Ovary (tissue), 9 donors: ENCODE data around the gene CAMK1. TPM values are rescaled to one million over a fixed set of nuclear protein-coding genes. Genes with fewer than 3 reads are reported as not detected.

Source experiments
- DNase-seq, 5 donors: peaks; one replicate each; pipeline ENCODE4 v3.0.0-alpha.2; 2019 to 2020
- H3K27ac ChIP-seq, 2 donors: fragments of 200-600 bp; one replicate each; pipeline versions ENCODE4 v1.5.1 to v1.8.0; 2019 to 2022
- H3K27me3 ChIP-seq: fragments of 200-600 bp; one replicate; pipeline ENCODE4 v1.8.0; 2022
- H3K36me3 ChIP-seq: fragments of 200-600 bp; sonication (generic); one replicate; pipeline ENCODE4 v1.5.1; 2019
- H3K4me1 ChIP-seq: one replicate; pipeline ENCODE4 v1.8.1; 2013; ENCODE audit warnings: mild to moderate bottlenecking, moderate library complexity; ENCODE audit not compliant: insufficient read depth
- H3K4me3 ChIP-seq: fragments of 200-600 bp; sonication (generic); one replicate; pipeline ENCODE4 v1.5.1; 2017
- H3K9me3 ChIP-seq, 2 donors: fragments of 200-600 bp in 1 of 2; sonication (generic) in 1 of 2; one replicate each; pipeline versions ENCODE4 v1.5.1 to v1.8.1; 2013 to 2019; ENCODE audit warnings: mild to moderate bottlenecking in 1 of 2, moderate library complexity in 1 of 2
- EP300 ChIP-seq: sonication (generic); formaldehyde crosslinking; IDR thresholded peaks from one replicate; pipeline ENCODE4 v1.6.1; 2017; ENCODE audit warnings: antibody characterized with exemption
- POLR2A ChIP-seq: fragments of 450-650 bp; IDR thresholded peaks from one replicate; pipeline ENCODE4 v1.6.1; 2017; ENCODE audit warnings: antibody characterized with exemption, mild to moderate bottlenecking, moderate library complexity
- WGBS, 3 donors: extraction: QIAGEN DNeasy Blood & Tissue Kit in 1 of 3; methylation state at CpG; one replicate each; pipeline versions ENCODE4 v1.1.5 to v1.1.7; 2013 to 2017; 5-methylcytosine and 5-hydroxymethylcytosine counted together
- intact Hi-C, 4 donors: fragments of 100-400 bp; cut with DNase I; formaldehyde crosslinking; loops; one replicate each; pipeline versions ENCODE4 v1.11.0 to v1.15.1; 2022 to 2023
- polyA plus RNA-seq, 2 donors: library from polyadenylated mRNA; stranded (reverse); fragments of 200-250 nt in 1 of 2; fragments of 350-450 nt in 1 of 2; fragmentation: Illumina TruSeq in 1 of 2; extraction: RNeasy Lipid Tissue Mini Kit (QIAGEN cat#74804) in 1 of 2; gene quantifications; one replicate each; pipeline ENCODE4 v1.2.3, GENCODE V29; 2013 to 2014
- total RNA-seq, 7 donors: library from RNA; depleted of rRNA in 2 of 7; stranded (reverse); fragments of >200 nt in 2 of 7; fragmentation: NEBNext Ultra II Directional in 3 of 7; extraction: Animal tissue kit (Norgen Biotek cat#: 25700) in 3 of 7; gene quantifications; one replicate each; pipeline versions ENCODE4 v1.1.0 to v1.2.4, GENCODE V29; 2016 to 2023
- TF ChIP-seq, protein P1 (sequence below), 3 donors: fragments of 450-650 bp in 2 of 3; fragments of 200-600 bp in 1 of 3; IDR thresholded peaks; one replicate each; pipeline versions ENCODE4 v1.5.1 to v1.8.0; 2016 to 2022; ENCODE audit warnings: antibody characterized with exemption in 3 of 3, mild to moderate bottlenecking in 1 of 3
- donor health status: DM: no; HTN: no; CAD: no; lungs with moderate emphysema.
- donor health status: DM: no; HTN: no; CAD: no.
- donor health status: Bipolar disorder and iron deficiency.
- donor health status: DM: yes; HTN: yes; CAD: no.
- donor health status: DM: no; HTN: no; CAD: no.
- donor health status: DM: yes; HTN: yes; CAD: no.

CAMK1 gene
- total and polyA plus RNA-seq, 9 donors = 34.8 to 67.3 (median 46.6) TPM

DNA sequence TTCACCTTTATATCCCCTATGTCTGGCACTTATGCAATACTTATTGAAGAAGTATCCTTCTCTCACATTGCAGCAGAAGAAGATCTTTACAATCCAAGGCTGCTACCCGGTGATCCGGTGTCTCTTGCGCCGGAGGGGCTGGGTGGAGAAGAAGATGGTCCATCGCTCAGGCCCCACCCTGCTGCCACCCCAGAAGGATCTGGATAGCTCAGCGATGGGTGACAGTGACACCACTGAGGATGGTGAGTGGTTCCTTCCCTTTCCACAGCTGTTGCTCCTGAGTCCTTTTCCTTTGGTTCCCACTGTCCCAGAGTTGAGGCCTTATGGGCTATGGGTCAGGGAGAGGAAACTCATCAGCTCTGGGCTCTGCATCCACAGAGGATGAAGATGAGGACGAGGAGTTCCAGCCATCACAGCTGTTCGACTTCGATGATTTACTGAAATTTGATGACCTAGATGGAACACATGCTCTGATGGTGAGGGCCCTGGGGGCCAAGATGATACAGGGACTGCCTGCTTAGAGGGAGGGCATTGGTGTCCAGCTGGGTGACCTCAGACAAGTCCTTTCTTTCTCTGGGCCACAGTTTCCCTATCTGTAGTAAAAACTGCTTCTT, 43.2 kb upstream of the CAMK1 start:
- 91 to 95% (median 92%) methylated on average over 9 of the region's 9 CpGs for WGBS, 3 donors
- no peak overlapping the region for H3K27ac ChIP-seq
- no peak overlapping the region for H3K4me3 ChIP-seq
- peaks cover 8% of the 10 kb centered on the region for H3K4me1 ChIP-seq
- DNase-seq = no peak
- no peak for TF ChIP-seq EP300
- TF ChIP-seq POLR2A = no peak
- TF ChIP-seq, protein P1, sequence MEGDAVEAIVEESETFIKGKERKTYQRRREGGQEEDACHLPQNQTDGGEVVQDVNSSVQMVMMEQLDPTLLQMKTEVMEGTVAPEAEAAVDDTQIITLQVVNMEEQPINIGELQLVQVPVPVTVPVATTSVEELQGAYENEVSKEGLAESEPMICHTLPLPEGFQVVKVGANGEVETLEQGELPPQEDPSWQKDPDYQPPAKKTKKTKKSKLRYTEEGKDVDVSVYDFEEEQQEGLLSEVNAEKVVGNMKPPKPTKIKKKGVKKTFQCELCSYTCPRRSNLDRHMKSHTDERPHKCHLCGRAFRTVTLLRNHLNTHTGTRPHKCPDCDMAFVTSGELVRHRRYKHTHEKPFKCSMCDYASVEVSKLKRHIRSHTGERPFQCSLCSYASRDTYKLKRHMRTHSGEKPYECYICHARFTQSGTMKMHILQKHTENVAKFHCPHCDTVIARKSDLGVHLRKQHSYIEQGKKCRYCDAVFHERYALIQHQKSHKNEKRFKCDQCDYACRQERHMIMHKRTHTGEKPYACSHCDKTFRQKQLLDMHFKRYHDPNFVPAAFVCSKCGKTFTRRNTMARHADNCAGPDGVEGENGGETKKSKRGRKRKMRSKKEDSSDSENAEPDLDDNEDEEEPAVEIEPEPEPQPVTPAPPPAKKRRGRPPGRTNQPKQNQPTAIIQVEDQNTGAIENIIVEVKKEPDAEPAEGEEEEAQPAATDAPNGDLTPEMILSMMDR (IDR thresholded peaks at IDR 0.05) = no peak
- intact Hi-C loops = no loop called here
- no peaks in the 10 kb centered on the region for H3K36me3 ChIP-seq
- H3K9me3 ChIP-seq = no peaks in the 10 kb centered on the region
- H3K27me3 ChIP-seq = no peaks in the 10 kb centered on the region

DNA sequence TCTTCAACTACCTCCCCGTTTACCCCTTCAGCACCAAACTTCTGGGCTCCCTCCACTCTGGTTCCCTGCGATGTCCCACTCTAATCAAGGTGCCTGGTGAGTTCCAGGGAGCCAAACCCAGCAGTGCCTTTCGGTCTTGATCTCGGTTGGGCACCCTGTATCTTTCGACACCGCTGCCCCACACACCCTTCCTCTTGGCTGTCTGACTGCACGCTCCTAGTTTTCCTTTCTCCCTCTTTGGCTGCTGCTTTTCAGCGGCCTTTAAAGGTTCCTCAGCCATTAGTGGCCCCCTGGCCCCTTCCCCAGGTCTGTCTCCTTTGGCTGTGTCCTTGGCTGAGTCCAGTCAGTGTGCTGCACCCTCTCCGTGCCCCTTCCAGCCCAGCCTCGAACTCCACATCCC, 41.1 kb upstream of the CAMK1 start:
- Histone ChIP-seq H3K36me3 (no peaks in the 10 kb centered on the region), H3K4me3 (peak overlapping the region; percentile 65), H3K4me1 (peaks cover 8% of the 10 kb centered on the region), H3K27me3 (no peaks in the 10 kb centered on the region), H3K27ac (peak overlapping the region; percentile 54 to 92), H3K9me3 (no peaks in the 10 kb centered on the region)
- TF ChIP-seq POLR2A (no peak), EP300 (no peak)
- TF ChIP-seq, protein P1 (IDR thresholded peaks at IDR 0.05) = no peak
- WGBS, 3 donors = 43 to 54% (median 51%) methylated on average over 10 of the region's 10 CpGs
- intact Hi-C loops = no loop called here
- no peak for DNase-seq

DNA sequence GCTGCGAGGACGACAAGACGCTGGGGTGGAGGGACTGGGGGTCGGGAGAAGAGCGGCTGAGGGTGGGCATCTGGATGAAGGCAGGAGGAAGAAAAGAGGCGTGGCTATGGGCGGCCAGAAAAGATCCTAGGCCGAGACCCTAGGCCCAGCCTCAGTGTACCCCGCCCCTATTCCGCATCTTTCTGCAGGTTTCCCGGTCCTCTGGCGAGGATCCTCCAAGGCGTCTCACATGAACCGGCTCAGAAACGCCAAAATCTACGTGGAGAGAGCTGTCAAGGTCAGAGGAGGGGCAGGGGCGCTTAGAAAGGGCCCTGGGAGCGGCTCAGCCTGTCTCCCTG, 40.7 kb upstream of the CAMK1 start:
- Histone ChIP-seq H3K4me3 (peak overlapping the region; percentile 65), H3K9me3 (no peaks in the 10 kb centered on the region), H3K27me3 (no peaks in the 10 kb centered on the region), H3K27ac (peak overlapping the region; percentile 0 to 92), H3K36me3 (no peaks in the 10 kb centered on the region), H3K4me1 (peaks cover 8% of the 10 kb centered on the region)
- peak in 3 of 5 donors; percentile 37 to 61 (median 44) for DNase-seq
- intact Hi-C loops = no loop called here
- no peak for TF ChIP-seq EP300
- no peak for TF ChIP-seq POLR2A
- TF ChIP-seq, protein P1 (IDR thresholded peaks at IDR 0.05) = no peak
- WGBS, 3 donors = 0 to 4% (median 2%) methylated on average over 18 of the region's 18 CpGs

DNA sequence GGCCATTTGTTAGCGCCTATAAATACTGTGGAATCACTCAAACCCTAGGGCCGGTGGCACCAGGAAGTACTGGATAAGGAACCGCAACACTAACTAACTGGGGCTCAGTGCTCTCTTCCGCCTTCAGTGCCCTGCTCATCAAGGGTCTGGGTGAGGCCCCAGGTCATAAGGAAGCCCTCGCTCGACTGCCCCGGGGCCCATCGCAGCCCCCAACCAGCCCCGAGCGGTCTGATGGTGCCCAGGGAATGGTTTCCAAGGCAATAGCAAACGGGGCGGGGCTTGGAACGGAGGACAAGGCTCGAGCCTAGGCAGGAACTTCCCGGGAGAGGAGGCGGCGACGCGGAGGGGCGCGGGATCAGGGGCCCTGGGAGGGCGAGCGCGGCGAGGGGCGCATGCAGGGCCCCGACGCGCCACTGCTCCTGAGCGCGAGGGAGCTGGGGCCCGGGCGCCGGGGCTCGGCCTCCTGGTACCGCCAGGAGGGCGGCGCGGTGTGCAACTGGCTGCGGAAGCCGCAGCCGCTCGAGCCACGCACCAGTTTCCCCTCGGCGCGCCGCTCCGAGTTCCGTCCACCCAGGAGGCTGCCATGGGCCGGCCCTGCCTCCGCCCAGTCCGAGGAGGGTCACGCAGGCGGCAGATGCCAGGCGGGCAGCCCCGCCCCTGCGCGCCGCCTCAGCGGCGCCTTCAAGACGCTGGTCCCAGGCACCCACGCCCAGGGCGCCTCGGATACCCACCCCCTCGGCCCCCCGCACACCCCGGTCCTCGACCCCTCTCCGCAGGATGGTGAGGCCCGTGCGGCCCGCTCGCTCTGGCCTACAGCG, 40.1 kb upstream of the CAMK1 start, which contains the start of gene TTLL3:
Gene TTLL3 (plus strand): TSS at position 648 of the 818 bp plus-strand sequence. CDS start 400 bp downstream, outside the sequence.
- Histone ChIP-seq H3K4me3 (peak within 1 kb of the TSS; percentile 65), H3K27me3 (no peaks in the 10 kb centered on the region), H3K36me3 (no peaks in the 10 kb centered on the region), H3K4me1 (peaks cover 8% of the 10 kb centered on the region), H3K9me3 (no peaks in the 10 kb centered on the region), H3K27ac (peak within 1 kb of the TSS; percentile 54 to 92)
- 0 to 1% (median 1%) methylated on average over 22 to 75 of the region's 76 CpGs for WGBS, 3 donors
- DNase-seq = peak; percentile 82 to 90 (median 86)
- no peak for TF ChIP-seq EP300
- peak; percentile 17 for TF ChIP-seq POLR2A
- intact Hi-C loops = no loop called here

DNA sequence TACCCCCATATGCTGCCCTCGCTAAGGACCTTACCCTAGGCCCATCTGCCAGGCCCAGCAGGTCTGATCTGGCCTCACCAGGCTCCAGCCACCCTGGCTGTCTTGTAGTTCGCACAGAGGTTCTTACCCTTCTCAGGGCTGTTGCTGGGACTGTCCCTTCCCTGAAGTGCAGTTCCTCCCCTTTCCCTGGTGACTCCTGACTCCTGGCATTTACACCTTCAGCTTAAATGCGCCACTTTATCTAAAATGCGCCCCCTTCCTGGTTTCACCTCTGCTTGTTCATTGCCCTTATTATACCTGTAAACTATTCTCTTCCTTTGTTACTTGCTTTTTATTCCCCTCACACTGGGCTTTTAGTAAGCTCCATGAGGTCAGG, 39.5 kb upstream of the CAMK1 start:
- Histone ChIP-seq H3K36me3 (no peaks in the 10 kb centered on the region), H3K4me1 (peaks cover 8% of the 10 kb centered on the region), H3K27ac (peak overlapping the region; percentile 0 to 92), H3K27me3 (no peaks in the 10 kb centered on the region), H3K9me3 (no peaks in the 10 kb centered on the region), H3K4me3 (peak overlapping the region; percentile 65)
- intact Hi-C loops = no loop called here
- 86 to 92% (median 87%) methylated on average over 4 of the region's 4 CpGs for WGBS, 3 donors
- DNase-seq = no peak
- TF ChIP-seq, protein P1 (IDR thresholded peaks at IDR 0.05) = no peak
- TF ChIP-seq EP300 (no peak), POLR2A (no peak)
